Calu3 (cell line): Measurements from ENCODE around the gene DSTYK. TPM values are rescaled to one million over a fixed set of nuclear protein-coding genes. Genes with fewer than 3 reads are reported as not detected.

ENCODE experiments used
- BruUV-seq: library from RNA; stranded (reverse); fragments of 400-500 nt; replicated peaks from 2 replicates; lab custom pipeline; 2021; lab: Mats Ljungman, UMichigan
- CTCF ChIA-PET: fragments of 300-600 bp; sonication (Branson Sonifier 250); formaldehyde crosslinking; loops from one replicate; lab custom pipeline; 2022; ENCODE audit warnings: antibody characterized with exemption; lab: Charles Lee
- DNase-seq: peaks from one replicate; pipeline ENCODE4 v3.0.0; 2022
- H3K27ac Mint-ChIP-seq: one replicate; pipeline ENCODE4 v1.8.0; 2022; ENCODE audit warnings: mixed read lengths; ENCODE audit not compliant: unreplicated experiment
- H3K27me3 Mint-ChIP-seq: one replicate; pipeline ENCODE4 v1.8.0; 2022; ENCODE audit warnings: mixed read lengths; ENCODE audit not compliant: unreplicated experiment
- H3K36me3 Mint-ChIP-seq: one replicate; pipeline ENCODE4 v1.8.0; 2022; ENCODE audit warnings: mild to moderate bottlenecking, moderate library complexity, mixed read lengths; ENCODE audit not compliant: insufficient read depth, unreplicated experiment
- H3K4me1 Mint-ChIP-seq: one replicate; pipeline ENCODE4 v1.8.0; 2022; ENCODE audit warnings: mild to moderate bottlenecking, low read depth, mixed read lengths; ENCODE audit not compliant: unreplicated experiment
- H3K4me3 Mint-ChIP-seq: one replicate; pipeline ENCODE4 v1.8.0; 2022; ENCODE audit warnings: mild to moderate bottlenecking, low read depth, moderate library complexity, mixed read lengths; ENCODE audit not compliant: unreplicated experiment
- H3K9me3 Mint-ChIP-seq: one replicate; pipeline ENCODE4 v1.8.0; 2022; ENCODE audit warnings: low read depth, mixed read lengths; ENCODE audit not compliant: unreplicated experiment
- CTCF ChIP-seq: fragments of 200-600 bp; IDR thresholded peaks from one replicate; pipeline ENCODE4 v1.8.0; 2022; ENCODE audit warnings: antibody characterized with exemption; ENCODE audit not compliant: unreplicated experiment
- intact Hi-C: fragments of 100-400 bp; cut with micrococcal nuclease; formaldehyde crosslinking; loops from one replicate; pipeline ENCODE4 v1.10.0; 2022; ENCODE audit not compliant: unreplicated experiment
- total RNA-seq: library from RNA; stranded (reverse); gene quantifications from 2 replicates; pipeline ENCODE4 v1.2.3, GENCODE V29; 2022

The DSTYK gene
- total RNA-seq, 1 experiment from 2014 or later = 8.3 TPM

DNA sequence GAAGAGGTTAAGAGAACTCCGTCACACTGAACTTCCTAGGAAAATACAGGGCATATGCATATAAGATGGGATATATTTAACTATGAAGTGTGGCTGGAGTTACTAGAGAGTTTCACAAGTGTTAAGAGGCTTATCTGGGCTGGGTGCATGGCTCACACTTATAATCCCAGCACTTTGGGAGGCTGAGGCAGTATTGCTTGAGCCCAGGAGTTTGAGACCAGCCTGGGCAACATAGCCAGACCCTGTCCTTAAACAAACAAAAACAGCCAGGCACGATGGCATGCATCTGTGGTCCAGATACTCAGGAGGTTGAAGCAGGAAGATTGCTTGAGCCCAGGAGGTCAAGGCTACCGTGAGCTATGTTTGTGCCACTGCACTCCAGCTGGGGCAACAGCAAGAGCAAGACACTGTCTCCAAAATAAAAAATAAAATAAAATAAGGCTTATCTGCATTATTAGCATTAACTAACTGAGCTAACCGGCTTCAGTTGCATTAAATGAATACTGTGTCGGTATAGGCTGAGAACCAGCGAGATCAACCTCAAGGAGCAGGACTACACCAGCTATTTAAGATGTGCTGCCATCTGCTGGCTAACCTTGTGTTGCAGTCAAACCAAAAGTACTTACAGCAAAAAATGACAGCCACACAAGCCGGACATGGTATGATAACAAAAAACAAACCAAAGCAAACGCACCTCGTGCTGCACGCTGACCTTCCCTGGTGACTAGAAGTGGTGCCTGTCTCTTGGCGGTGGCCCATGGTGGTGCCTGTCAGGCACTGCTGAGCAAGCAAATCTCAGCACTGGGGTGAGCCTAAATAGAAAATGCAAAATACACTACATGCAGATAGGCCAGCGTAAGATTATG lies 70.0 kb downstream of the DSTYK start:
- CTCF ChIA-PET = interaction anchor here (0.5 to 2.0 kb wide), 12 partner anchors 8 to 606 kb away, joined by 3 to 14 read pairs (median 5); partner anchors contain the start of gene RBBP5
- DNase-seq = peak; percentile 78
- Mint-ChIP-seq H3K4me1 (no peaks in the 10 kb centered on the region), H3K27ac (no peak overlapping the region), H3K9me3 (no peaks in the 10 kb centered on the region), H3K4me3 (peak overlapping the region; percentile 25), H3K36me3 (no peaks in the 10 kb centered on the region), H3K27me3 (no peaks in the 10 kb centered on the region)
- intact Hi-C loops = loop anchor here (1.0 to 5.0 kb wide), 2 partner anchors 116 to 152 kb away; no protein-coding TSS in a partner anchor
- TF ChIP-seq CTCF = peak; percentile 67
- no TSS peak for BruUV-seq

GRCh38 chr1:205140113-205140512 lies 71.4 kb downstream of the DSTYK start:
- BruUV-seq = no TSS peak

GRCh38 chr1:205137901-205138300 lies 73.6 kb downstream of the DSTYK start:
- no peaks in the 10 kb centered on the region for H3K4me1 Mint-ChIP-seq
- BruUV-seq = no TSS peak
- no peak overlapping the region for H3K27ac Mint-ChIP-seq
- no peak for DNase-seq
- intact Hi-C loops = no loop called here
- H3K4me3 Mint-ChIP-seq = no peak overlapping the region
- CTCF ChIA-PET = no interaction called here
- H3K27me3 Mint-ChIP-seq = no peaks in the 10 kb centered on the region
- H3K9me3 Mint-ChIP-seq = no peaks in the 10 kb centered on the region
- TF ChIP-seq CTCF = no peak
- no peaks in the 10 kb centered on the region for H3K36me3 Mint-ChIP-seq

More at GRCh38 chr1:205140113-205140512, 71.4 kb downstream of the DSTYK start:
- H3K4me3 Mint-ChIP-seq = no peak overlapping the region
- CTCF ChIA-PET = interaction anchor here (2.0 kb wide), 2 partner anchors 18 to 78 kb away, joined by 11 to 12 read pairs; partner anchors contain the start of gene RBBP5
- no peak for TF ChIP-seq CTCF
- H3K27me3 Mint-ChIP-seq = no peaks in the 10 kb centered on the region
- DNase-seq = no peak
- H3K4me1 Mint-ChIP-seq = no peaks in the 10 kb centered on the region
- H3K36me3 Mint-ChIP-seq = no peaks in the 10 kb centered on the region
- no peak overlapping the region for H3K27ac Mint-ChIP-seq
- H3K9me3 Mint-ChIP-seq = no peaks in the 10 kb centered on the region
- intact Hi-C loops = loop anchor here (5.0 kb wide), 1 partner anchor 117 kb away; no protein-coding TSS in a partner anchor

GRCh38 chr1:205133287-205133686 lies 78.2 kb downstream of the DSTYK start:
- no peaks in the 10 kb centered on the region for H3K36me3 Mint-ChIP-seq
- no peak overlapping the region for H3K4me3 Mint-ChIP-seq
- BruUV-seq = no TSS peak
- H3K27me3 Mint-ChIP-seq = no peaks in the 10 kb centered on the region
- intact Hi-C loops = no loop called here
- no peak overlapping the region for H3K27ac Mint-ChIP-seq
- H3K4me1 Mint-ChIP-seq = no peaks in the 10 kb centered on the region
- no peaks in the 10 kb centered on the region for H3K9me3 Mint-ChIP-seq
- CTCF ChIA-PET = no interaction called here
- no peak for DNase-seq
- TF ChIP-seq CTCF = no peak
